GM21390 (cell line): ENCODE data around the gene ZFHX2.

ENCODE experiments used
- ATAC-seq: cut with Tn5 transposase; IDR thresholded peaks from one replicate; pipeline ENCODE4 v1.9.1; 2021; ENCODE audit not compliant: unreplicated experiment

The ZFHX2 gene

GRCh38 chr14:23523229-23524016, 28.1 kb downstream of the ZFHX2 start:
- no peak for ATAC-seq

- no peak for ATAC-seq
Measured at GRCh38 chr14:23522643-23523198, 28.8 kb downstream of the ZFHX2 start.

- ATAC-seq: no peak
Measured at GRCh38 chr14:23521785-23522640, 29.6 kb downstream of the ZFHX2 start.

- no peak for ATAC-seq
Measured at GRCh38 chr14:23520899-23521533, 30.5 kb downstream of the ZFHX2 start.

GRCh38 chr14:23518709-23519108, 32.9 kb downstream of the ZFHX2 start:
- no peak for ATAC-seq

- ATAC-seq: no peak
Measured at GRCh38 chr14:23517650-23518326, 33.8 kb downstream of the ZFHX2 start.

- no peak for ATAC-seq
Measured at GRCh38 chr14:23514644-23514957, 37.0 kb downstream of the ZFHX2 start.

- ATAC-seq: no peak
Measured at GRCh38 chr14:23513818-23514643, 37.5 kb downstream of the ZFHX2 start.

GRCh38 chr14:23513005-23513817, 38.4 kb downstream of the ZFHX2 start:
- no peak for ATAC-seq

- ATAC-seq: no peak
Measured at GRCh38 chr14:23512156-23512555, 39.4 kb downstream of the ZFHX2 start.

GRCh38 chr14:23494223-23494622, 57.3 kb downstream of the ZFHX2 start:
- no peak for ATAC-seq

- ATAC-seq: no peak
Measured at GRCh38 chr14:23492618-23493272, 58.8 kb downstream of the ZFHX2 start.

GRCh38 chr14:23487216-23487615, 64.3 kb downstream of the ZFHX2 start:
- ATAC-seq: no peak

GRCh38 chr14:23486036-23486435, 65.5 kb downstream of the ZFHX2 start:
- no peak for ATAC-seq

- ATAC-seq: no peak
Measured at GRCh38 chr14:23485326-23485725, 66.2 kb downstream of the ZFHX2 start.

GRCh38 chr14:23483236-23483854, 68.2 kb downstream of the ZFHX2 start:
- ATAC-seq: no peak

GRCh38 chr14:23482823-23483148, 68.8 kb downstream of the ZFHX2 start:
- ATAC-seq: no peak
